ENCODE measurements around the gene KRT39. TPM values are rescaled to one million over a fixed set of nuclear protein-coding genes. Genes with fewer than 3 reads are reported as not detected.

The KRT39 gene
- total and polyA plus RNA-seq, 2 donors from 2014 or later = not detected

DNA sequence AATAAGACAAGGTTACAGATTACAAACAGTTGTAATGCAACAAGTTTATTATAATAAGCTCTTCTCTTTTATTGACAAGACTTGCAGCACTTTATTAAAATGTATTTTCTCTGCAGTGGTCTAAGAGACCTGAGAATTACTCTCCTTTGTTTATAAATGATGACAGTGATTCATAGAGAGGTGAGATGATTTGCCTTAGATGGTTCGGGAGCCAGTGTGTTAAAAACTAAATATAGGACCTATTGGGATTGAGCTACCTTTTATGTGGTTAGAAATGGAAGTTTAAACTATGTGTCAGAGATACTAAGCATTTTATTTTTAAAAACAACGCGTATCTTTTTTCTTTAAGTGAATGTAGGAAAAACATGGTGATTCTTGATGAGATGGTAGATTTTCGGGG is 30.1 kb upstream of the KRT39 start:
- H3K9me3 ChIP-seq (ENCODE audit: control insufficient read depth in 2 of 3, insufficient read depth in 1 of 3, low read length in 3 of 3) = no peaks in the 10 kb centered on the region
- no peaks in the 10 kb centered on the region for H3K36me3 ChIP-seq (ENCODE audit: control insufficient read depth in 2 of 3, insufficient read depth in 3 of 3, low read length in 3 of 3)
- DNase-seq (no peak), FAIRE-seq (no peak)
- H3K4me3 ChIP-seq (ENCODE audit: low read length in 3 of 3) = no peak overlapping the region
- no peaks in the 10 kb centered on the region for H3K27me3 ChIP-seq (ENCODE audit: control insufficient read depth, insufficient read depth, low read length)
- TF ChIP-seq, protein P1, sequence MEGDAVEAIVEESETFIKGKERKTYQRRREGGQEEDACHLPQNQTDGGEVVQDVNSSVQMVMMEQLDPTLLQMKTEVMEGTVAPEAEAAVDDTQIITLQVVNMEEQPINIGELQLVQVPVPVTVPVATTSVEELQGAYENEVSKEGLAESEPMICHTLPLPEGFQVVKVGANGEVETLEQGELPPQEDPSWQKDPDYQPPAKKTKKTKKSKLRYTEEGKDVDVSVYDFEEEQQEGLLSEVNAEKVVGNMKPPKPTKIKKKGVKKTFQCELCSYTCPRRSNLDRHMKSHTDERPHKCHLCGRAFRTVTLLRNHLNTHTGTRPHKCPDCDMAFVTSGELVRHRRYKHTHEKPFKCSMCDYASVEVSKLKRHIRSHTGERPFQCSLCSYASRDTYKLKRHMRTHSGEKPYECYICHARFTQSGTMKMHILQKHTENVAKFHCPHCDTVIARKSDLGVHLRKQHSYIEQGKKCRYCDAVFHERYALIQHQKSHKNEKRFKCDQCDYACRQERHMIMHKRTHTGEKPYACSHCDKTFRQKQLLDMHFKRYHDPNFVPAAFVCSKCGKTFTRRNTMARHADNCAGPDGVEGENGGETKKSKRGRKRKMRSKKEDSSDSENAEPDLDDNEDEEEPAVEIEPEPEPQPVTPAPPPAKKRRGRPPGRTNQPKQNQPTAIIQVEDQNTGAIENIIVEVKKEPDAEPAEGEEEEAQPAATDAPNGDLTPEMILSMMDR (IDR thresholded peaks at IDR 0.05; ENCODE audit: borderline replicate concordance, extremely low read depth, insufficient read depth) = no peak
- no peak overlapping the region for H3K27ac ChIP-seq (ENCODE audit: low read depth in 2 of 2, low read length in 2 of 2)
- H3K9ac ChIP-seq (ENCODE audit: low read length in 3 of 3) = no peak overlapping the region
- intact Hi-C loops (cut with DNase I) = no loop called here
- no peaks in the 10 kb centered on the region for H3K4me1 ChIP-seq (ENCODE audit: control insufficient read depth in 2 of 3, insufficient read depth in 2 of 3, low read depth in 1 of 3, low read length in 3 of 3)

DNA sequence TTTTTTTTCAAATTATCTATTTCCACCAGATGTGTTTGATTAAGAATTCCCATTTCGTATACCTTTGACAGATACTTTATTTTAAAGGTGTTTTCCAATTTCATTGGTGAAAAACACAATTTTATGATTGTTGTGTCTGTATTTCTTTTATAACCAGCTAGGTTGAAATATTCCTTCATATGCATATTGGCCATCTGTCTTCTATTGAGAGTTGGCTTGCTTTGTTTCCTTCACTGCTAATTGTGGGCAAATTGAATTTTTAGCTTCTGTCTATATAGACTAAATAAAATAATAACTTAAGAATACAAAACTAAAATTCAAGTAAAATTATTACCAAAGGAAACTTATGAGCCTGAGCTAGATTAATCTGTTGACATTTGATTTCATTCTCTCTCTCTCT is 28.4 kb upstream of the KRT39 start:
- Histone ChIP-seq H3K9ac (ENCODE audit: low read length in 3 of 3) (no peak overlapping the region), H3K4me1 (ENCODE audit: control insufficient read depth in 2 of 3, insufficient read depth in 2 of 3, low read depth in 1 of 3, low read length in 3 of 3) (no peaks in the 10 kb centered on the region), H3K4me3 (ENCODE audit: low read length in 3 of 3) (no peak overlapping the region), H3K27ac (ENCODE audit: low read depth in 2 of 2, low read length in 2 of 2) (no peak overlapping the region), H3K36me3 (ENCODE audit: control insufficient read depth in 2 of 3, insufficient read depth in 3 of 3, low read length in 3 of 3) (no peaks in the 10 kb centered on the region), H3K9me3 (ENCODE audit: control insufficient read depth in 2 of 3, insufficient read depth in 1 of 3, low read length in 3 of 3) (no peaks in the 10 kb centered on the region), H3K27me3 (ENCODE audit: control insufficient read depth, insufficient read depth, low read length) (no peaks in the 10 kb centered on the region)
- TF ChIP-seq, protein P1 (IDR thresholded peaks at IDR 0.05; ENCODE audit: borderline replicate concordance, extremely low read depth, insufficient read depth) = no peak
- intact Hi-C loops (cut with DNase I) = no loop called here
- DNase-seq (no peak), FAIRE-seq (no peak)

DNA sequence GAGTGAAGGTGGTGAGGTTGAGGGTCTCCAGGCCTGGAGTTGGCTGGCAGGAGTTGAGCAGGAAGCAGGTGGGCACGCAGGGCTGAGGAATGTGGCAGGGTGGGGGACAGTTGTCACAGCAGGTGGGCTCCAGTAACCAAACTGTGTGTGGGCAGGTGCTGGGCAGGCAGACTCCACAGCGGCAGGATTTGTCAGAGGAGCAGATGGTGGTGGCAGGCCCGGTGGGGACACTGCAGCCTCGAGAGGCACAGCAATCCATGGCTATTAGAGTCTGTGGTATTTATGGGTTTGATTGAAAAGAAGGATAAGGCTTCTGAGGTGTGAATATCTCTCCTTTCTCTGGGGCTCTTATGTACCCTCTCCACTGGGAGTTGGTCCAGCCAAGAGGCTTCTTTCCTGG is 27.1 kb upstream of the KRT39 start, which contains the start of gene KRTAP3-3:
Gene KRTAP3-3 (minus strand): TSS at position 326 of the 400 bp plus-strand sequence. CDS start 67 bp downstream, at position 259.
- H3K4me3 ChIP-seq (ENCODE audit: low read length in 3 of 3) = no peak within 1 kb of the TSS
- no peak within 1 kb of the TSS for H3K9ac ChIP-seq (ENCODE audit: low read length in 3 of 3)
- no peak within 1 kb of the TSS for H3K27ac ChIP-seq (ENCODE audit: low read depth in 2 of 2, low read length in 2 of 2)
- TF ChIP-seq, protein P1 (IDR thresholded peaks at IDR 0.05; ENCODE audit: borderline replicate concordance, extremely low read depth, insufficient read depth) = no peak
- DNase-seq (no peak), FAIRE-seq (no peak)
- no peaks in the 10 kb centered on the region for H3K9me3 ChIP-seq (ENCODE audit: control insufficient read depth in 2 of 3, insufficient read depth in 1 of 3, low read length in 3 of 3)
- intact Hi-C loops (cut with DNase I) = no loop called here
- H3K36me3 ChIP-seq (ENCODE audit: control insufficient read depth in 2 of 3, insufficient read depth in 3 of 3, low read length in 3 of 3) = no peaks in the 10 kb centered on the region
- no peaks in the 10 kb centered on the region for H3K27me3 ChIP-seq (ENCODE audit: control insufficient read depth, insufficient read depth, low read length)
- no peaks in the 10 kb centered on the region for H3K4me1 ChIP-seq (ENCODE audit: control insufficient read depth in 2 of 3, insufficient read depth in 2 of 3, low read depth in 1 of 3, low read length in 3 of 3)

DNA sequence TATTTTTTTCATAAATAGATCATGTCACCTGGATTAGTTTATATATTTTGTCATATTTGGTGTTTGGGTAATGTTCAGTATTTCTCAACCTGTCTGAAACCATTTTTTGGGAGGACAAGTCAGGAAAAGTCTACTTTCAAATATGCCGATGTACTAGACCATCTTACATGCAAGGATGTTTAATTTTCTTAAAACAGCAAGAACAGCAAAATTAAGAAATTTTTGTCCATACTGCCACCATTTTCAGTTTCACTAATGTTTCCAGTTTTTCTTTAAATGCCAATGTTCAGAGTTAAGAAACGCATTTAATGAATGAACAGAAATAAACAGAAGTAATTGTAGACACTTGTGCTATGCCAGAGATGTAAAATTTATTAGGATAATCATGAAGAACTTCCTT is 26.3 kb upstream of the KRT39 start:
- H3K27me3 ChIP-seq (ENCODE audit: control insufficient read depth, insufficient read depth, low read length) = no peaks in the 10 kb centered on the region
- H3K36me3 ChIP-seq (ENCODE audit: control insufficient read depth in 2 of 3, insufficient read depth in 3 of 3, low read length in 3 of 3) = no peaks in the 10 kb centered on the region
- H3K4me3 ChIP-seq (ENCODE audit: low read length in 3 of 3) = no peak overlapping the region
- TF ChIP-seq, protein P1 (IDR thresholded peaks at IDR 0.05; ENCODE audit: borderline replicate concordance, extremely low read depth, insufficient read depth) = no peak
- intact Hi-C loops (cut with DNase I) = no loop called here
- H3K9me3 ChIP-seq (ENCODE audit: control insufficient read depth in 2 of 3, insufficient read depth in 1 of 3, low read length in 3 of 3) = no peaks in the 10 kb centered on the region
- no peak for FAIRE-seq
- no peak for DNase-seq
- no peaks in the 10 kb centered on the region for H3K4me1 ChIP-seq (ENCODE audit: control insufficient read depth in 2 of 3, insufficient read depth in 2 of 3, low read depth in 1 of 3, low read length in 3 of 3)
- no peak overlapping the region for H3K9ac ChIP-seq (ENCODE audit: low read length in 3 of 3)
- H3K27ac ChIP-seq (ENCODE audit: low read depth in 2 of 2, low read length in 2 of 2) = no peak overlapping the region
